ENCODE data around the gene DDIT3. TPM values are rescaled to one million over a fixed set of nuclear protein-coding genes. Genes with fewer than 3 reads are reported as not detected.
"Not testable (repeated sequence)": the region's sequence is repeated elsewhere in the genome, so short reads cannot be mapped to it uniquely, and the experiment has no call there.

Gene DDIT3
- total RNA-seq, 4 donors from 2014 or later: 5.1 to 23.3 (median 15.4) TPM

- Histone ChIP-seq H3K27me3 (no peaks in the 10 kb centered on the region), H3K9me3 (no peaks in the 10 kb centered on the region), H3K27ac (no peak overlapping the region), H3K36me3 (peaks cover 17 to 84% (median 38%) of the 10 kb centered on the region in 3 donors), H3K4me1 (peaks cover 0 to 43% (median 7%) of the 10 kb centered on the region in 3 donors), H3K4me3 (no peak overlapping the region)
- intact Hi-C loops (cut with DNase I): no loop called here
- no peak for DNase-seq
- 87 to 88% methylated on average over 4 to 6 of the region's 6 CpGs for WGBS, 2 donors
- TF ChIP-seq POLR2A (IDR thresholded peaks at IDR 0.05): no peak
- no peak for TF ChIP-seq CTCF (IDR thresholded peaks at IDR 0.05)
Measured at GRCh38 chr12:57512665-57513064, 7.6 kb downstream of the DDIT3 start.

- Histone ChIP-seq H3K9me3 (no peaks in the 10 kb centered on the region), H3K4me3 (no peak overlapping the region), H3K4me1 (peaks cover 0 to 34% (median 0%) of the 10 kb centered on the region in 3 donors), H3K27ac (no peak overlapping the region), H3K36me3 (peaks cover 15 to 79% (median 32%) of the 10 kb centered on the region in 3 donors), H3K27me3 (no peaks in the 10 kb centered on the region)
- WGBS, 2 donors: 90 to 96% methylated on average over 6 to 7 of the region's 7 CpGs
- no peak for TF ChIP-seq CTCF (IDR thresholded peaks at IDR 0.05)
- TF ChIP-seq POLR2A (IDR thresholded peaks at IDR 0.05): no peak
- DNase-seq: no peak
- intact Hi-C loops (cut with DNase I): no loop called here
Measured at GRCh38 chr12:57511588-57512325, 8.6 kb downstream of the DDIT3 start.

- H3K4me1 ChIP-seq: peaks cover 0 to 30% (median 0%) of the 10 kb centered on the region in 3 donors
- H3K4me3 ChIP-seq: no peak overlapping the region
- H3K9me3 ChIP-seq: no peaks in the 10 kb centered on the region
- H3K36me3 ChIP-seq: peaks cover 9 to 78% (median 30%) of the 10 kb centered on the region in 3 donors
- no peak for DNase-seq
- no peaks in the 10 kb centered on the region for H3K27me3 ChIP-seq
- no peak overlapping the region for H3K27ac ChIP-seq
- intact Hi-C loops (cut with DNase I): no loop called here
- TF ChIP-seq CTCF (IDR thresholded peaks at IDR 0.05): no peak
- TF ChIP-seq POLR2A (IDR thresholded peaks at IDR 0.05): no peak
- 88 to 100% methylated on average over 2 to 4 of the region's 4 CpGs for WGBS, 2 donors
Measured at GRCh38 chr12:57511161-57511560, 9.2 kb downstream of the DDIT3 start.

- Histone ChIP-seq H3K36me3 (peaks cover 5 to 78% (median 30%) of the 10 kb centered on the region in 3 donors), H3K4me1 (peaks cover 0 to 17% (median 0%) of the 10 kb centered on the region in 3 donors)
- H3K9me3 ChIP-seq; H3K4me3 ChIP-seq; DNase-seq; intact Hi-C loops (cut with DNase I); H3K27me3 ChIP-seq; H3K27ac ChIP-seq: not testable (repeated sequence)
- WGBS, 2 donors: no CpG with 5 or more reads among the region's 28 CpGs
Measured at GRCh38 chr12:57507796-57508195, 12.5 kb downstream of the DDIT3 start.

DNA sequence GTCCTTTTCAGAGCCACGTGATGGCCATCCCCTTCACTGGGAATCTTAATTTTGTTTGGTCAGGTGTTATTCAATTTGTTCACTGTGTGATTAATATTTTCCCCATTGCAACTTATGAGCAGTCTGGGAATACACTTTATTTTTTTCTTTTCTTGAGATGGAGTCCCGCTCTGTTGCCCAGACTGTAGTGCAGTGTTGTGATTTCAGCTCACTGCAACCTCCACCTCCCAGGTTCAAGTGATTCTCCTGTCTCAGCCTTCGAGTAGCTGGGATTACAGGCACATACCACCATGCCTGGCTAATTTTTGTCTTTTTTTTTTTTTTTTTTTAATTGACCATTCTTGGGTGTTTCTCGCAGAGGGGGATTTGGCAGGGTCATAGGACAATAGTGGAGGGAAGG, 13.8 kb downstream of the DDIT3 start:
- intact Hi-C loops (cut with DNase I); H3K27me3 ChIP-seq; H3K27ac ChIP-seq; H3K4me3 ChIP-seq; DNase-seq; H3K9me3 ChIP-seq: not testable (repeated sequence)
- Histone ChIP-seq H3K4me1 (peaks cover 0 to 17% (median 0%) of the 10 kb centered on the region in 3 donors), H3K36me3 (peaks cover 5 to 78% (median 20%) of the 10 kb centered on the region in 3 donors)
- 79 to 92% methylated on average over 3 of the region's 4 CpGs for WGBS, 2 donors

GRCh38 chr12:57502311-57502969, 17.9 kb downstream of the DDIT3 start:
- H3K4me3 ChIP-seq; H3K9me3 ChIP-seq; H3K27ac ChIP-seq; DNase-seq; H3K4me1 ChIP-seq; intact Hi-C loops (cut with DNase I); H3K27me3 ChIP-seq: not testable (repeated sequence)
- WGBS, 2 donors: 97% methylated on average over 19 to 20 of the region's 22 CpGs
- H3K36me3 ChIP-seq: peaks cover 40 to 94% (median 49%) of the 10 kb centered on the region in 3 donors
